ENCODE measurements around the gene CCNY. TPM values are rescaled to one million over a fixed set of nuclear protein-coding genes. Genes with fewer than 3 reads are reported as not detected.

Gene CCNY
- total RNA-seq, 1 experiment from 2014 or later = 30.9 TPM

- DNase-seq (ENCODE audit: extremely low read depth, low read depth) = no peak
Observed at GRCh38 chr10:35448687-35449662, 112.7 kb downstream of the CCNY start.

DNA sequence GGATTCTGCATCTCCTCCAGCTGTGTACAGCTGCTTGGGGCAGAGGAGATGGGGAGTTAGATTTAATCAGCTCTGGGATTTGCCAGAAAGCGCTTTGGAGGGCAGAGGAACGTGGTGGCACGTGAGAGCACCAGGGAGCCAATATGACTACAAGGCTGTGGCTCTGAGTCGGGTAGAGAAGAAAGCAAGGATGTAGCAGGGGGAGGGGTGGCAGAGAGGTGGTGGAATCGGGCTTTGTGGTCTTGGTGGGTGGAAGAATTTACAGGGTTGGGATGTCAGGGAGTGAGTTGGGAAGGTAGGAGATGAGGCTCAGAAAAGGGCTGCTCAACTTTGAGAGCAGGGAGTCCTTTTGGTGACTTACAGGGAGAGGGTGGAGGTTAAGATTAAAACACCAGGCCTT is 113.6 kb downstream of the CCNY start:
- no peak for DNase-seq (ENCODE audit: extremely low read depth, low read depth)

- DNase-seq (ENCODE audit: extremely low read depth, low read depth) = no peak
Observed at GRCh38 chr10:35451151-35452016, 115.1 kb downstream of the CCNY start.

DNA sequence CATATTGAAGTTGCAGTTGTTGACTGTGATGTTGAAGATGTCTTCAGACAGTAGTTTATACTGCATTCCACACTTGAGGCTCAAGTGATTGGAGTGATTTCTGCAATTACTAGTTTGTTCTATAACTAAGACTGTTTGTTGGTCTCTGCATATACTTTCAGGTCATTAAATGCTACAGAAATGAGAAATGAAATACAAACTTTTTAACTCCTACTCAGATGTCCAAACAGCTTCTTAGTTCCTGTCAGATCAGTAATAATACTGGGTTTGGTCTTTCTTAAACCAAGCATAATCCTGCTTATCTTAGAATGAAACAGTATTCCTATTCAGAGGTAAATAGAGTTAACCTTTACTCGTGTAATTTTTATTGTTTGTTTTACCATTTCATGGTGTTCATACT is 115.9 kb downstream of the CCNY start:
- no peak for DNase-seq (ENCODE audit: extremely low read depth, low read depth)

GRCh38 chr10:35452847-35453246 is 116.5 kb downstream of the CCNY start:
- DNase-seq (ENCODE audit: extremely low read depth, low read depth) = no peak

GRCh38 chr10:35453855-35454532 is 117.7 kb downstream of the CCNY start:
- no peak for DNase-seq (ENCODE audit: extremely low read depth, low read depth)

DNA sequence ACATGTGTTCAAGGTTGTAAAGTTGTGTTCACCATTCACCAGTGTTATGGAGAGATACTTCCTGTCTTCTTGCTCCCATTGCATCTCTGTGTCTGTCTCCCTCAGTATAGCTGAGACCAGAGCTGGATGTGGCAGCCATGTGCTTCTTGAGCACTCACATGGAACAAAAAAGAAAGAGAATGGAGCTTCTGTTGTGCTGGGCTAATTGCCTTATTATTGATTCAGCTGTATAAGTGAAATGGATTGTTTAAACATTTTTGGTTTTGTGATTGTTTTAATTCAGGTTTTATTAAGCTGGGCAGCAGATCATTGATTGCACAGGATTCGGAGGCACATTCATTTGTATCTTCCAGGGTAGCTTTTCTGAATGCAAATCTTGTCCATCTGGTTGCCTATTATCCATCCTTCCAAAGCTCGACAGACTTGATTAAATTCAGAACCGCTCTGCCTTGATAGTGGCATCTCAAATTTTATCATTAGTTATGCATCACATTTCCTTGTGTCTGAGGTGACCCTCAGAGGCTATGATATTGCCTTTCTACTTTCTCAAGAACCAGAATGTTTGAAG is 119.9 kb downstream of the CCNY start:
- no peak for DNase-seq (ENCODE audit: extremely low read depth, low read depth)

DNA sequence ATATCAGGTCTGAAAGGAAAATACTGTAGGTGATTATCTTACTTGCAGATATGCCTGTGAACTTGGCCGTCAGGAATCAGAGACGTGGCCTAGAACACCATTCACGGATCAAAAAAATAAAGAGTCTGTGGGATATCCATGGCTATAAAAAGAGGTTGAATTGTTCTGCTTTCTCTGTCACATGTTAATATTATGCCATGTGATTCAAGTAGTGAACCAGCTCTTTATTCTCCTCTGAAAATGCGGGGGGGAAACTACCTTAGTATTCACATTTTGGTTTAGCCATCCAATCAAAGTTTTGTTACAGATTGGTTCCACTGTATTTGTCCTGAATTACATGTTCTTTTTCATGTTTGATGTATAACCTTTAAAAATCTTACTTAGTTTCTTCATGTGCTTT is 120.5 kb downstream of the CCNY start:
- DNase-seq (ENCODE audit: extremely low read depth, low read depth) = no peak

GRCh38 chr10:35458500-35459448 is 122.5 kb downstream of the CCNY start:
- no peak for DNase-seq (ENCODE audit: extremely low read depth, low read depth)

- no peak for DNase-seq (ENCODE audit: extremely low read depth, low read depth)
Observed at GRCh38 chr10:35459449-35459847, 123.1 kb downstream of the CCNY start.

DNA sequence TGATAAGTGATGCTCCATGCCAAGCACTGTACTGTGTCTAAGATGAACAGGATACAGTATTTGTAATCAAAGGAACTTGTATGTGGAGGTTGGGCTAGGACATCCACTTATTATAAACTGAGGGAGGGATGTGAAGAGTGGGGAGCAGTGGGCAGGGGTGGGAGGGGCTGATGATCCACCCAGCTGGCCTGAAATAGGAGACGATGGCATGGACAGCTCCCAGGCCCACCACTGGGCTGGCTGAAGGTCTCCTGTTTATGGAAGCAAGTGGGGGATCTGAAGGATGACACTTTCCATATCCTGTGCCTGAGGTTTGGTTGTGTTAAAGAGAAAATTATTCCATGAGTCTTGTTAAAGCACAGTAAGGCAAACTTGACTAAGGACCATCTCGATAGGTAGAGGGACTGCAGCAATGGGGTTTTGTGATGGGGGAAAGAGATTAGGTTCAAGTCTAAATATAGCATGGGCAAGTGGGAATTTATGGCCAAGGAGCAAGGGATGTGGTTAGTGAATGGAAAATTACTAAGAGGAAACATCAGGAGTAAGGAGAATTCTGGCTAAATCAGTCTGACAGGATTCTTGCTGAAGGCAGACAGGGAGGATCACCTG is 124.6 kb downstream of the CCNY start:
- DNase-seq (ENCODE audit: extremely low read depth, low read depth) = no peak

DNA sequence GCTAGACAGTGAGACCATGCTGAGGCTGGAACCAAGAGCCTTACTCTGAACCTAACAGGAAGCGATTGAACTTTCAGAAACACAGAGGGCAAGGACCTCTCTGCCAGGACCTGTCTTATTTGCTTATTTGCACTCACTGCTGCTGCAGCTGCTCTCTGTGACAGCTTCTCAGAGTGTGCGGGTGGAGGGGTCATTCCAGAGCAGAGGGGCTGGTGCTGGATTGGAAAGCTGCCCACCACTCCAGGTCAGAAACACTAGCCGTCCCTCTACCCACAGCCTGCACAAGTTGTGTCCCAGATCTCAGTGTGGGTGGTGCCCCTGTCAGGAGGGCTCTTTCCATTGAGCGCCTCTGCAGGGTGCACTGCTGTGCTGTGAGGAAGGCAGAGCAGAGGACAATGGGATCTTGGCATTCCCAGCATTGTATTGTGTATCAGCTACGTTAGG is 126.2 kb downstream of the CCNY start:
- DNase-seq (ENCODE audit: extremely low read depth, low read depth) = no peak

DNA sequence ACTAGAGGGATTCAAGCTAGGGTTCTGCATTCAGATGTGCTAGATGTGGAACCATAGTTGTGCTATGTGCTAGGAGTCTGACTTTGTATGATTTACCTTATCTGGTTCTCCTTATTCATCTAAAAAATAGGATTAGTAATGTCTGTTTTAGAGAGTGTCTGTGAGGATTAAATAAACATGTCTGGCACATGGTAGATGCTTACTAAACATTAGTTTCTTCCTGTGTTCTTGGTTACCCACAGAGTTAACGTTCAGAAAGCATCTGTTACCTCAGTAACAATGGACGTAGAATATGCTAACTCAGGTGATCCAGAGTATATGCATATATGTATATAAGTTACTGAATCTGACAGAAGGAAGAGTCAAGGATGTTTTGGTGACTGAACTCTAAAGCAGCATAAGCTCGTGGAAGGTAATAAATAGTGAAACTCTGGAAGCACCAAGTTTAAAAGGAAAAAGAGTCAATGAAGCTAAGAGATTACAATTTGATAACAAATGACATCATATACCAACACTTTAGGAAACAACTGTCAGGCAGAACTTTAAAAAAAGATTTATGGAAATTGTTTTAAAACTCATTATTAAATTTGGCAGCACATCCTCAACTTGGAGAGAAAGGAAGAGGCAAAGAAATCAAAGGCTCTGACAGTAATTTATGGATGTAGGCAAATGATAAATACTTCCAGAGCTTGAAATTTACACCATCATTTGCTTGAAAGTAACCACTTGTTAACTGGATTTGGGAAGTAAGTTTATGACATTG is 127.0 kb downstream of the CCNY start:
- no peak for DNase-seq (ENCODE audit: extremely low read depth, low read depth)

- no peak for DNase-seq (ENCODE audit: extremely low read depth, low read depth)
Observed at GRCh38 chr10:35463878-35464277, 127.6 kb downstream of the CCNY start.

DNA sequence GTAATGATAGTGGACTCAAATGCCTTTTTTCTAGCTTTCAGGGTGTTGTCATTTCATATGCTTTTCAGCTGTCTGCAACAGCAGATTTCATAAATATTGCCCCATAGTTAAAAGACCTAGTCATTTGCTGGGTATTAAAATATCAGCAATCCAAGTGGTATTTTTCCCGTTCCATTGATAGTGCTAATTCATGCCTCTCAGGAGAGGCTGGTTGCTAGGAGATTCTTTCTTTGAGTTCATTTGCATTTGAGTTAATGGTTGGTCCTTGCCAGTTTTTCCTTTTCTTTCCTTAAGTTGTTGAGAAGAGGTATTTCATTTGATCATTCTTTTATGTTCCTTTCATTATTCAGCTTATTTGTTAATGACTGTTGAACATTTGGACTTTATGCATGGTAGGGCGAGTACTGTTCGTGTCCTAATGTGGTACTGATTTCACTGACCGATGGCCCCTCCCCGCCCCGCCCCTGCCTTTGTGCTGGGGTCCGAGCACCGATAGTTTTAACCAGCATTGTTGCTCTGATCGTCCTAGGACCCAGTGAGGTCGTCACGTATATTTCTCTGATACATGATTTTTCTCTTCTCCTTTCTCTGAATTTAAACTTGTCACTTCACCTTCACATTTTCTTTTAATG is 128.6 kb downstream of the CCNY start:
- no peak for DNase-seq (ENCODE audit: extremely low read depth, low read depth)

GRCh38 chr10:35465673-35466072 is 129.4 kb downstream of the CCNY start:
- no peak for DNase-seq (ENCODE audit: extremely low read depth, low read depth)

DNA sequence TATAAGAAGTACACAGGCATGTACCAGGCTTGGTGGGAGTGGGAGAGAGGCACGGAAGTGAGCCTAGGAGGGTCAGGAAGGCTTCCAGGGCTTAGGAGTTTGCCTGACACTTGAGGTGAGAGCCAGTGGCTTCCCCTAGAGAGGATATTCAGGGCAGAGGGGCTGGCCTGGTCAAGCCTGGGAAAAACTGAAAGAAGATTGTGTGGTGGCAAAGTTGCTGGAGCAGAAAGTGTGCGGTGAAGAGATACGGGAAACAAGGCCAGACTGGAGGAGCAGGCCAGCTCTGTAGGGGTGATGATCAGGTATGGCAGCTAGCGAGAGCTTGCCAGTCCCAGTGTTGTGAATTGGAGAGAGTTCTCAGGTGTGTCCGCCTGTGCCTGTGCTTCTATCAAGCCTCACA is 129.9 kb downstream of the CCNY start:
- no peak for DNase-seq (ENCODE audit: extremely low read depth, low read depth)

GRCh38 chr10:35466661-35467060 is 130.4 kb downstream of the CCNY start:
- DNase-seq (ENCODE audit: extremely low read depth, low read depth) = no peak

All from NCI-H460 (cell line).